HL-60 (cell line): ENCODE measurements around the gene CDCA5.

ENCODE experiments used
- DNase-seq, 2 experiments: peaks; one replicate each; pipeline ENCODE4 v3.0.0-alpha.2; 2010 to 2020; ENCODE audit warnings: low read depth in 1 of 2, low spot score in 1 of 2
- H3K27ac ChIP-seq: fragments of 250-450 bp; sonication (Bioruptor Pico); replicated peaks from 2 replicates; pipeline ENCODE4 v1.5.1; 2020; ENCODE audit warnings: mild to moderate bottlenecking, moderate library complexity
- H3K27me3 ChIP-seq: fragments of 250-450 bp; sonication (Bioruptor Pico); 2 replicates; pipeline ENCODE4 v1.5.1; 2021; ENCODE audit warnings: mild to moderate bottlenecking, moderate library complexity; ENCODE audit not compliant: insufficient read depth, poor library complexity, severe bottlenecking
- H3K4me3 ChIP-seq: replicated peaks from 2 replicates; pipeline ENCODE4 v1.5.1; 2011; ENCODE audit warnings: mild to moderate bottlenecking, control low read depth, low read length; ENCODE audit not compliant: insufficient read depth
- CTCF ChIP-seq: IDR thresholded peaks from one replicate; pipeline ENCODE4 v1.5.1; 2011; ENCODE audit warnings: low read length, control low read depth, inconsistent platforms; ENCODE audit not compliant: insufficient read depth
- GABPA ChIP-seq: IDR thresholded peaks from 2 replicates; pipeline ENCODE4 v1.6.1; 2012; ENCODE audit warnings: low read depth
- POLR2AphosphoS5 ChIP-seq: IDR thresholded peaks from 2 replicates; pipeline ENCODE4 v1.6.1; 2012; ENCODE audit warnings: low read depth
- REST ChIP-seq: IDR thresholded peaks from 2 replicates; pipeline ENCODE4 v1.6.1; 2012; ENCODE audit warnings: low read depth; ENCODE audit not compliant: insufficient replicate concordance
- SPI1 ChIP-seq: IDR thresholded peaks from 2 replicates; pipeline ENCODE4 v1.6.1; 2012; ENCODE audit warnings: low read depth, mild to moderate bottlenecking, borderline replicate concordance

Gene CDCA5

GRCh38 chr11:65124480-65125196 lies 40.8 kb upstream of the CDCA5 start:
- no peaks in the 10 kb centered on the region for H3K27me3 ChIP-seq
- H3K27ac ChIP-seq = no peak overlapping the region
- no peak overlapping the region for H3K4me3 ChIP-seq
- TF ChIP-seq CTCF (no peak), REST (no peak), SPI1 (no peak), GABPA (no peak), POLR2AphosphoS5 (no peak)
- DNase-seq = no peak

GRCh38 chr11:65121865-65122696 lies 38.2 kb upstream of the CDCA5 start, which contains the start of the genes FAU and MRPL49:
TSS of gene FAU (minus strand) at chr11:65122134. CDS start at chr11:65121813, 321 bp downstream.
TSS of gene MRPL49 (plus strand) at chr11:65122321. CDS start at chr11:65122347, 26 bp downstream.
- TF ChIP-seq POLR2AphosphoS5 (peak; percentile 95), REST (peak; percentile 48), CTCF (no peak), SPI1 (peak; percentile 70; the same call in 1 of the 2 replicates), GABPA (no peak)
- peak; percentile 99 for DNase-seq
- H3K4me3 ChIP-seq = peak within 1 kb of the TSS; percentile 76
- peak within 1 kb of the TSS; percentile 92 for H3K27ac ChIP-seq
- H3K27me3 ChIP-seq = no peaks in the 10 kb centered on the region

- Histone ChIP-seq H3K27ac (peak overlapping the region; percentile 92), H3K4me3 (peak overlapping the region; percentile 76), H3K27me3 (no peaks in the 10 kb centered on the region)
- TF ChIP-seq SPI1 (no peak), GABPA (no peak), REST (peak; percentile 7)
- DNase-seq = no peak
These were observed 37.6 kb upstream of the CDCA5 start for GRCh38 chr11:65121447-65121864.
